Body of pancreas (tissue), 4 donors: ENCODE data around the gene HECA. TPM values are rescaled to one million over a fixed set of nuclear protein-coding genes. Genes with fewer than 3 reads are reported as not detected.
"Not testable (repeated sequence)": the region's sequence is repeated elsewhere in the genome, so short reads cannot be mapped to it uniquely, and the experiment has no call there.

ENCODE experiments used
- ATAC-seq: fragments of 150-250 bp; one replicate; pipeline ENCODE4 v1.9.1; 2016
- DNase-seq, 4 donors: peaks; one replicate each; pipeline ENCODE4 v3.0.0-alpha.2; 2019
- H3K27ac ChIP-seq, 4 donors: fragments of 200-600 bp; sonication (generic); 1 replicate in 3 of 4; 2 replicates in 1 of 4; pipeline versions ENCODE4 v1.5.1 to v1.6.1; 2016 to 2019; ENCODE audit warnings: mild to moderate bottlenecking in 1 of 4, mixed read lengths in 1 of 4, moderate library complexity in 1 of 4
- H3K27me3 ChIP-seq, 2 donors: fragments of 200-600 bp; sonication (generic); one replicate each; pipeline ENCODE4 v1.6.0; 2016; ENCODE audit warnings: mild to moderate bottlenecking in 1 of 2
- H3K36me3 ChIP-seq, 2 donors: fragments of 200-600 bp; sonication (generic); replicated peaks in 1 of 2; 2 replicates each; pipeline ENCODE4 v1.5.1; 2016; ENCODE audit warnings: low read depth in 2 of 2; ENCODE audit not compliant: insufficient read depth in 1 of 2
- H3K4me1 ChIP-seq: fragments of 200-600 bp; sonication (generic); one replicate; pipeline ENCODE4 v1.6.0; 2016
- H3K4me3 ChIP-seq, 2 donors: fragments of 200-600 bp; sonication (generic); 1 replicate in 1 of 2; 2 replicates in 1 of 2; pipeline ENCODE4 v1.5.1; 2016 to 2019
- H3K9me3 ChIP-seq, 3 donors: fragments of 200-600 bp; sonication (generic); 1 replicate in 2 of 3; 2 replicates in 1 of 3; pipeline ENCODE4 v1.5.1; 2016
- POLR2A ChIP-seq, 3 donors: fragments of 450-650 bp; IDR thresholded peaks; one replicate each; pipeline ENCODE4 v1.6.1; 2016; ENCODE audit warnings: antibody characterized with exemption in 3 of 3, mild to moderate bottlenecking in 2 of 3
- WGBS, 2 donors: methylation state at CpG; one replicate each; pipeline ENCODE4 v1.1.5; 2017; 5-methylcytosine and 5-hydroxymethylcytosine counted together
- intact Hi-C: fragments of 100-400 bp; cut with DNase I; formaldehyde crosslinking; loops from one replicate; pipeline ENCODE4 v1.15.1; 2023
- total RNA-seq, 2 donors: library from RNA; depleted of rRNA; stranded (reverse); fragments of >200 nt; gene quantifications; one replicate each; pipeline ENCODE4 v1.1.0, GENCODE V29; 2016
- TF ChIP-seq, protein P1 (sequence below), 7 experiments: fragments of 450-650 bp in 4 of 7; fragments of 200-600 bp in 3 of 7; sonication (generic) in 3 of 7; IDR thresholded peaks; one replicate each; pipeline ENCODE4 v1.5.1; 2016 to 2019; ENCODE audit warnings: antibody characterized with exemption in 7 of 7

Gene HECA
- total RNA-seq, 2 donors from 2014 or later: 14.2 to 16.1 TPM

DNA sequence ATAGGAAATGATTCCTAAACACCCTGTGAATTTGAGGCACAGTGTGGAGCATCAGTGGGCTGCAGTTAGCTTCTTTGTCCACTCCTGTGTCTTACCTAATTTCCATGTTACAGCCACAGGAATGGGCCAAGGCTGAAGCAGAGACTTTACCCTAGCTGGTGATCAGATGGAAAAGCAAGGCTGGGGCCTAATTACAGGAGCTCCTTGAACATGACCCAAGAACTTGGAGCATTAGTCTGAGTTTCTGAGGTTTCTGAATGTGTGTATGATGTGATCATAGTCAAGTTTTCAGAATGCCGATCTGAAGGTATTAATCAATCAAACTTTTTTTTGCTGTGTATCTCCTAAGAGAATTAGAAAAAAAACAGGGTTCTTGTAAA, 18.0 kb downstream of the HECA start:
- H3K4me1 ChIP-seq: peaks cover 32% of the 10 kb centered on the region
- WGBS, 2 donors: 82 to 90% methylated on average over 1 of the region's 1 CpG

DNA sequence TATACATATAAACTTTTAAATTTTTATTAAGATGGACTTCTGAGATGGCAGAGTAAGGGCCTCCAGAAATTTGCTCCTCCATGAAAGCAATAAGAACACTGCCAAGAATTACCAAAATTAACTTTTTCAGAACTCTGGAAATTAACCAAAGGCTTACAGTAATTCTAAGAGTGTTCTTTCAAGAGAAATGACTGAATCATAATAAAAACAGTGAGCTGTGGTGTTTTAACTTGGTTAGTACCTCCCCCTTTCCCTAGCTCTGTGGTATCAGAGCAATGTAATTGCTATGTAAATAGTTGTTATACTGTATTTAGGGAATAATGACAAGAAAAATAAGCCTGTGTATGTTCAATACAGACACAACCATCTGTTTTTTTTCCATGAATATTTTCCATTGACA, 19.0 kb downstream of the HECA start:
- Histone ChIP-seq H3K27me3 (no peaks in the 10 kb centered on the region), H3K9me3 (no peaks in the 10 kb centered on the region), H3K36me3 (no peaks in the 10 kb centered on the region), H3K4me3 (no peak overlapping the region), H3K27ac (no peak overlapping the region), H3K4me1 (peaks cover 25% of the 10 kb centered on the region)
- TF ChIP-seq POLR2A (IDR thresholded peaks at IDR 0.05): no peak
- TF ChIP-seq, protein P1, sequence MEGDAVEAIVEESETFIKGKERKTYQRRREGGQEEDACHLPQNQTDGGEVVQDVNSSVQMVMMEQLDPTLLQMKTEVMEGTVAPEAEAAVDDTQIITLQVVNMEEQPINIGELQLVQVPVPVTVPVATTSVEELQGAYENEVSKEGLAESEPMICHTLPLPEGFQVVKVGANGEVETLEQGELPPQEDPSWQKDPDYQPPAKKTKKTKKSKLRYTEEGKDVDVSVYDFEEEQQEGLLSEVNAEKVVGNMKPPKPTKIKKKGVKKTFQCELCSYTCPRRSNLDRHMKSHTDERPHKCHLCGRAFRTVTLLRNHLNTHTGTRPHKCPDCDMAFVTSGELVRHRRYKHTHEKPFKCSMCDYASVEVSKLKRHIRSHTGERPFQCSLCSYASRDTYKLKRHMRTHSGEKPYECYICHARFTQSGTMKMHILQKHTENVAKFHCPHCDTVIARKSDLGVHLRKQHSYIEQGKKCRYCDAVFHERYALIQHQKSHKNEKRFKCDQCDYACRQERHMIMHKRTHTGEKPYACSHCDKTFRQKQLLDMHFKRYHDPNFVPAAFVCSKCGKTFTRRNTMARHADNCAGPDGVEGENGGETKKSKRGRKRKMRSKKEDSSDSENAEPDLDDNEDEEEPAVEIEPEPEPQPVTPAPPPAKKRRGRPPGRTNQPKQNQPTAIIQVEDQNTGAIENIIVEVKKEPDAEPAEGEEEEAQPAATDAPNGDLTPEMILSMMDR (IDR thresholded peaks at IDR 0.05): no peak
- intact Hi-C loops: no loop called here
- DNase-seq: no peak
- no peak for ATAC-seq

More for the DNA sequence above, 18.0 kb downstream of the HECA start:
- TF ChIP-seq, protein P1 (IDR thresholded peaks at IDR 0.05): no peak
- no peak for TF ChIP-seq POLR2A (IDR thresholded peaks at IDR 0.05)
- no peak overlapping the region for H3K27ac ChIP-seq
- no peaks in the 10 kb centered on the region for H3K9me3 ChIP-seq
- no peaks in the 10 kb centered on the region for H3K27me3 ChIP-seq
- DNase-seq (no peak), ATAC-seq (no peak)
- no peak overlapping the region for H3K4me3 ChIP-seq
- intact Hi-C loops: no loop called here
- no peaks in the 10 kb centered on the region for H3K36me3 ChIP-seq

DNA sequence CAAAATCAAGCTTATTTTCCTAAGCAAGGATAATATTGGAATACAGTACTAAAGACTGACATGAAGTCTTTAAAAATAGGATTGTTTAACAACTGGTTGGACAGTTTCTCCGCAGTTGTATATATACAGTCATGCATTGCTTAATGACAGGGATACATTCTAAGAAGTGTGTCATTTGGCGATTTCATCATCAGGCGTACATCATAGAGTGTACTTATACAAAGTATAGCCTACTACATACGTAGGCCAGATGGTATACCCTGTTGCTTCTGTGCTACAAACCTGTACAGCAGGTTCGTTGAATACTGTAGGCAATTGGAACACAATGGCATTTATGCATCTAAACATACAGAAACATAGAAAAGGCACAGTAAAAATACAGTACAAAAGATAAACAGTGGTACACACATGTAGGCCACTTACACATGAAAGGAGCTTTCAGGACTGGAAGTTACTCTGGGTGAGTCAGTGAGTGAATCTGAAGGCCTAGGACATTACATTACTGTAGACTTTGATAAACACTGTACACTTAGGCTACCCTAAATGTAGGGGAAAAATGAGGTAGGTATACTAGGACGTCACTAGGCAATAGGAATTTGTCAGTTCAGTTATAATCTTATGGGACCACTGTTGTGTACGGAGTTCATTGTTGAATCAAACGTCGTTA, 20.1 kb downstream of the HECA start:
- Histone ChIP-seq H3K36me3 (no peaks in the 10 kb centered on the region), H3K9me3 (no peaks in the 10 kb centered on the region), H3K27me3 (no peaks in the 10 kb centered on the region), H3K4me3 (no peak overlapping the region), H3K27ac (no peak overlapping the region), H3K4me1 (peaks cover 14% of the 10 kb centered on the region)
- intact Hi-C loops: no loop called here
- 93 to 95% methylated on average over 9 of the region's 9 CpGs for WGBS, 2 donors
- DNase-seq (no peak), ATAC-seq (no peak)
- TF ChIP-seq POLR2A (IDR thresholded peaks at IDR 0.05): no peak
- TF ChIP-seq, protein P1 (IDR thresholded peaks at IDR 0.05): no peak

DNA sequence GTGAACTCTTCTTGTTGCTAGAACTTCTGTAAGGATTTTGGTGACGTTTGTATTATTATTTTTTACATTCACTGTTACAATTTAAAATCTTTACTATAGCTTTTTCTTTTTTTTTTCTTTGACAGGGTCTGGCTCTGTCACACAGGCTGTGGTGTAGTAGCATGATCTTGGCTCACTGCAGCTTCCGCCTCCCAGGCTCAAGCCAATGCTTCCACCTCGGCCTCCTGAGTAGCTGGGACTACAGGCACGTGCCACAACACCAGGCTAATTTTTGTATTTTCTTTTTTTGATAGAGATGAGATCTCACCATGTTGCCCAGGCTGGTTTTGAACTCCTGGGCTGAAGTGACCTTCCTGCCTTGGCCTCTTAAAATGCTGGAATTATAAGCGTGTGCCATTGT, 21.2 kb downstream of the HECA start:
- no peak overlapping the region for H3K27ac ChIP-seq
- intact Hi-C loops: no loop called here
- TF ChIP-seq POLR2A (IDR thresholded peaks at IDR 0.05): no peak
- TF ChIP-seq, protein P1 (IDR thresholded peaks at IDR 0.05): no peak
- H3K4me1 ChIP-seq: peaks cover 16% of the 10 kb centered on the region
- no peaks in the 10 kb centered on the region for H3K36me3 ChIP-seq
- DNase-seq (no peak), ATAC-seq (no peak)
- no peaks in the 10 kb centered on the region for H3K9me3 ChIP-seq
- no peaks in the 10 kb centered on the region for H3K27me3 ChIP-seq
- 87 to 91% methylated on average over 5 of the region's 5 CpGs for WGBS, 2 donors
- no peak overlapping the region for H3K4me3 ChIP-seq

DNA sequence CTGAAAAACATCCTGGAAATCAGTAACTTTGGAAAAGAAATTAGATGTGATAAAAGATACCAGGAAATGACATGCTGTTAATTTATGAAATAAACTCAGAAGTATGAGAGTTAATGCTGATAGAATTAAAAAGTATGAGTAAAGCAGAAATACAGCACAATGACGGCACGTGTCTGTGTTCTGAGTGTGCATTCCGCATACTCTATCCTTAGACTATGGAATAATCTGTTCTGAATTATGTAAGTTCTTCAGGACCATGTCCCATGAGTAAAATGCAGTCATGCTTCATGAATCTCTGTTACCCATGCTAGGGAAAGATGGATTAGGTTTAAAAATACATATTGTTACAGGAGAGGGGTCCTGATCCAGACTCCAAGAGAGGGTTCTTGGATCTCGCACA, 21.7 kb downstream of the HECA start:
- no peak for DNase-seq
- WGBS, 2 donors: 85 to 89% methylated on average over 4 of the region's 4 CpGs
- ATAC-seq: no peak
- intact Hi-C loops: no loop called here
- Histone ChIP-seq H3K9me3 (no peaks in the 10 kb centered on the region), H3K27ac (no peak overlapping the region), H3K4me3 (no peak overlapping the region), H3K4me1 (peaks cover 21% of the 10 kb centered on the region), H3K27me3 (no peaks in the 10 kb centered on the region), H3K36me3 (no peaks in the 10 kb centered on the region)
- TF ChIP-seq POLR2A (IDR thresholded peaks at IDR 0.05): no peak
- TF ChIP-seq, protein P1 (IDR thresholded peaks at IDR 0.05): no peak

DNA sequence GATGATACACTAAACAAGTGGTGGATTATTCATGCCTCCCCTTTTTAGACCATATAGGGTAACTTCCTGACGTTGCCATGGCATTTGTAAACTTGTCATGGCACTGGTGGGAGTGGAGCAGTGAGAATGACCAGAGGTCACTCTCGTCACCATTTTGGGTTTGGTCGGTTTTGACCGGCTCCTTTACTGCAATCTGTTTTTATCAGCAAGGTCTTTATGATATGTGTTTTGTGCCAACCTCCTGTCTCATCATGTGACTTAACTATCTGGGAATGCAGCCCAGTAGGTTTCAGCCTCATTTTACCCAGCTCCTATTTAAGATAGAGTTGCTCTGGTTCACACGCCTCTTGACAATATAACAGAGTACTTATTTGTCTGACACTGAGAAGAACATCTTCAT, 22.2 kb downstream of the HECA start:
- 46 to 71% methylated on average over 5 of the region's 5 CpGs for WGBS, 2 donors
- H3K27me3 ChIP-seq, H3K4me3 ChIP-seq, H3K36me3 ChIP-seq, H3K27ac ChIP-seq, DNase-seq, H3K9me3 ChIP-seq, intact Hi-C loops: not testable (repeated sequence)
- peaks cover 26% of the 10 kb centered on the region for H3K4me1 ChIP-seq
- ATAC-seq: peak; percentile 40
